Measurements from ENCODE around the gene RGS5. TPM values are rescaled to one million over a fixed set of nuclear protein-coding genes. Genes with fewer than 3 reads are reported as not detected.

Gene RGS5
- polyA plus RNA-seq, 1 donor (not counting 4 experiments of a cell fraction or from before 2014, with no cell fraction given): 4.1 TPM

GRCh38 chr1:163205513-163205912, 2.8 kb upstream of the RGS5 start:
- dilution Hi-C loops (cut with MboI; ENCODE audit: extremely low pct_ligation_motif_present, low sequenced_read_pairs): no loop called here
- no peaks in the 10 kb centered on the region for H4K20me1 ChIP-seq (ENCODE audit: control insufficient read depth, extremely low read depth, insufficient read depth, low read length)
- DNase-seq (ENCODE audit: low read depth, low spot score): no peak
- H3K4me1 ChIP-seq (ENCODE audit: control insufficient read depth, extremely low read depth, insufficient read depth, low read length): peaks cover 23% of the 10 kb centered on the region
- TF ChIP-seq EZH2 (IDR thresholded peaks at IDR 0.05; ENCODE audit: low read length) (no peak), CTCF (optimal IDR thresholded peaks at IDR 0.05 in 1 of 3, IDR thresholded peaks at IDR 0.05 in 1 of 3, conservative IDR thresholded peaks at IDR 0.05 in 1 of 3; ENCODE audit: extremely low read depth in 1 of 3, insufficient read depth in 2 of 3, low read length in 3 of 3) (no peak)
- no peak overlapping the region for H3K27ac ChIP-seq (ENCODE audit: control insufficient read depth, insufficient read depth, low read length)
- no peak overlapping the region for H3K4me3 ChIP-seq (ENCODE audit: control insufficient read depth in 2 of 3, extremely low read depth in 1 of 3, insufficient read depth in 2 of 3, low read depth in 1 of 3, low read length in 3 of 3)
- H3K9me3 ChIP-seq (ENCODE audit: control insufficient read depth, low read depth, low read length): no peaks in the 10 kb centered on the region
- FAIRE-seq: no peak
- no peaks in the 10 kb centered on the region for H3K9me1 ChIP-seq (ENCODE audit: control insufficient read depth, extremely low read depth, insufficient read depth, low read length)
- H3K36me3 ChIP-seq (ENCODE audit: control insufficient read depth in 2 of 2, extremely low read depth in 1 of 2, insufficient read depth in 2 of 2, low read length in 2 of 2): no peaks in the 10 kb centered on the region
- H3K4me2 ChIP-seq (ENCODE audit: control insufficient read depth, extremely low read depth, insufficient read depth, low read depth, low read length): peak overlapping the region; percentile 1
- H3K27me3 ChIP-seq (ENCODE audit: control insufficient read depth, extremely low read depth, insufficient read depth, low read length): no peaks in the 10 kb centered on the region
- H3K79me2 ChIP-seq (ENCODE audit: control insufficient read depth, insufficient read depth, low read length): no peaks in the 10 kb centered on the region
- no peak overlapping the region for H3K9ac ChIP-seq (ENCODE audit: control insufficient read depth, extremely low read depth, insufficient read depth, low read length)
- H2AFZ ChIP-seq (ENCODE audit: control insufficient read depth, low read length): peak overlapping the region; percentile 20

GRCh38 chr1:163203561-163203960, 845 bp upstream of the RGS5 start:
- Histone ChIP-seq H3K27ac (ENCODE audit: control insufficient read depth, insufficient read depth, low read length) (no peak overlapping the region), H2AFZ (ENCODE audit: control insufficient read depth, low read length) (peak overlapping the region; percentile 57), H3K9me3 (ENCODE audit: control insufficient read depth, low read depth, low read length) (no peaks in the 10 kb centered on the region), H3K9ac (ENCODE audit: control insufficient read depth, extremely low read depth, insufficient read depth, low read length) (no peak overlapping the region), H3K4me1 (ENCODE audit: control insufficient read depth, extremely low read depth, insufficient read depth, low read length) (peaks cover 23% of the 10 kb centered on the region), H3K36me3 (ENCODE audit: control insufficient read depth in 2 of 2, extremely low read depth in 1 of 2, insufficient read depth in 2 of 2, low read length in 2 of 2) (no peaks in the 10 kb centered on the region), H3K4me3 (ENCODE audit: control insufficient read depth in 2 of 3, extremely low read depth in 1 of 3, insufficient read depth in 2 of 3, low read depth in 1 of 3, low read length in 3 of 3) (peak overlapping the region in 1 of 3 experiments; percentile 17), H3K4me2 (ENCODE audit: control insufficient read depth, extremely low read depth, insufficient read depth, low read depth, low read length) (peak overlapping the region; percentile 72), H3K9me1 (ENCODE audit: control insufficient read depth, extremely low read depth, insufficient read depth, low read length) (no peaks in the 10 kb centered on the region), H3K27me3 (ENCODE audit: control insufficient read depth, extremely low read depth, insufficient read depth, low read length) (no peaks in the 10 kb centered on the region), H3K79me2 (ENCODE audit: control insufficient read depth, insufficient read depth, low read length) (no peaks in the 10 kb centered on the region), H4K20me1 (ENCODE audit: control insufficient read depth, extremely low read depth, insufficient read depth, low read length) (no peaks in the 10 kb centered on the region)
- no peak for TF ChIP-seq EZH2 (IDR thresholded peaks at IDR 0.05; ENCODE audit: low read length)
- no peak for TF ChIP-seq CTCF (optimal IDR thresholded peaks at IDR 0.05 in 1 of 3, IDR thresholded peaks at IDR 0.05 in 1 of 3, conservative IDR thresholded peaks at IDR 0.05 in 1 of 3; ENCODE audit: extremely low read depth in 1 of 3, insufficient read depth in 2 of 3, low read length in 3 of 3)
- no peak for DNase-seq (ENCODE audit: low read depth, low spot score)
- dilution Hi-C loops (cut with MboI; ENCODE audit: extremely low pct_ligation_motif_present, low sequenced_read_pairs): no loop called here
- peak; percentile 80 for FAIRE-seq
